GM12891 (cell line): Measurements from ENCODE around the gene ALDH7A1.

ENCODE experiments used
- PAX5 ChIP-seq: IDR thresholded peaks from 2 replicates; pipeline ENCODE4 v1.6.1; 2011; ENCODE audit warnings: low read length, moderate library complexity, mild to moderate bottlenecking; ENCODE audit not compliant: insufficient read depth, severe bottlenecking
- POLR2A ChIP-seq: IDR thresholded peaks from 2 replicates; pipeline ENCODE4 v1.6.1; 2011; ENCODE audit warnings: low read depth, low read length, control low read depth
- POLR2AphosphoS5 ChIP-seq: IDR thresholded peaks from 2 replicates; pipeline ENCODE4 v1.6.1; 2011; ENCODE audit warnings: low read depth, low read length, control low read depth
- POU2F2 ChIP-seq: IDR thresholded peaks from 2 replicates; pipeline ENCODE4 v1.6.1; 2011; ENCODE audit warnings: low read depth, mild to moderate bottlenecking, control low read depth, low read length, moderate library complexity
- SPI1 ChIP-seq: IDR thresholded peaks from 2 replicates; pipeline ENCODE4 v1.6.1; 2011; ENCODE audit warnings: low read depth, low read length, control low read depth
- TAF1 ChIP-seq: IDR thresholded peaks from 2 replicates; pipeline ENCODE4 v1.6.1; 2011; ENCODE audit warnings: low read depth, low read length, control low read depth

DNA sequence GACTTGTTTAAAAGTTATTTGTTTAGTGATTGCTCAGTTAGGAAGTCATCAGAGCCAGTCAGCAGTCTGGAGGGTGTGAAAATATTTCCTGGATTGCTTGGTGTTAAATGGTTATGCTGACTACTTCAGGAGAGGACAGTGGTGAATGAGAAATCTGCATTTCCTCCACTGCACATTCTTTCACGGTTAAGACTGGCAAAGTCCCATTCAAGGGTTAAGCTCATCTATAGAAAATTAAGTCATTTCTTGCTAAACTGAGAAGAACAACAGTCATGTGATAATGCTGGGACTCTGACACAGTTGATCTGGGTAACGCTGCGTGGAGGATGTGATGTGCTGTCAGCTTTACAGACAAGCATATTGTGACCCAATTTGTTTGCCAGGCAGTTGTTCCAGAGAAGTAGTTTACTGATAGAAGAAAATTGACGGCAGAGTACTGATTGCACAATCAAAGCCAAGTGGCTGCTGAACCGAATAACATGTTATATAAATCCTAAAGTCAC is 91.4 kb downstream of the ALDH7A1 start:
- TF ChIP-seq POLR2A (no peak), POLR2AphosphoS5 (no peak), TAF1 (no peak), POU2F2 (no peak), PAX5 (no peak), SPI1 (no peak)
